Adrenal gland (tissue), 5 donors: Measurements from ENCODE around the gene NBPF1.
"Not testable (repeated sequence)": the region's sequence is repeated elsewhere in the genome, so short reads cannot be mapped to it uniquely, and the experiment has no call there.

Experiments
- CTCF ChIP-seq, 6 experiments: fragments of 450-650 bp in 4 of 6; fragments of 200-600 bp in 2 of 6; sonication (generic) in 1 of 6; IDR thresholded peaks; 1 replicate in 5 of 6; 2 replicates in 1 of 6; pipeline versions ENCODE4 v1.5.1 to v1.8.0; 2016 to 2021; ENCODE audit warnings: antibody characterized with exemption in 6 of 6, mild to moderate bottlenecking in 2 of 6, moderate library complexity in 1 of 6
- POLR2A ChIP-seq, 2 donors: fragments of 450-650 bp; IDR thresholded peaks; one replicate each; pipeline ENCODE4 v1.6.1; 2017; ENCODE audit warnings: antibody characterized with exemption in 2 of 2, mild to moderate bottlenecking in 2 of 2, moderate library complexity in 1 of 2
- donor health status: DM: no; HTN: no; CAD: no.

DNA sequence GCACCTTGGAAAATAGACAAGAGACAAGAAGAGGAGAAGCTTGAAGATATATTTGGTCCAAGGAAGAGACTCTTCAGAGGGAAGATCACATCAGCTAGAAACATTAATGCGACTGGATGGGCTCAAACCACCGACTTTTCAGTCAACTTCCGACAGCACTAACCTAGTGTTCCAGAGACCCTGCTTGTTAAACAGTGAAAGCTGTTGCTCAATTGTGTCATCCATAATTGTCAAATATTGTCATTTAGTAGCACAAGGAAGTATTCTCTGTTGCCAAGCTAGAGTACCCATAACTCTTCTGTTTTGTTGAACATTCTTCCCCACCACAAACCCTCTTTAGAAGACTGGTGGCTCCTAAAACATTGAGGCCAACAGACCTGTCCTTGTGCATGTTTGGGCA, 56.3 kb downstream of the NBPF1 start:
- TF ChIP-seq CTCF, POLR2A (IDR thresholded peaks at IDR 0.05): not testable (repeated sequence)
